ENCODE measurements around the gene PAX8.

GRCh38 chr2:113203217-113203530 is 75.5 kb downstream of the PAX8 start:
- TF ChIP-seq CTCF (IDR thresholded peaks at IDR 0.05) (no peak), POLR2A (IDR thresholded peaks at IDR 0.05) (no peak)
